HepG2 (cell line): ENCODE results near the gene ESPN. TPM values are rescaled to one million over a fixed set of nuclear protein-coding genes. Genes with fewer than 3 reads are reported as not detected.

Source experiments
- ATAC-seq: fragments of 200-7000 bp; cut with Tn5 transposase; 3 replicates; pipeline ENCODE4 v1.9.1; 2020; ENCODE audit warnings: mild to moderate bottlenecking, moderate library complexity
- BruUV-seq: library from RNA; stranded (reverse); fragments of 400-500 nt; replicated peaks from 2 replicates; lab custom pipeline; 2021; lab: Mats Ljungman, UMichigan
- CTCF ChIA-PET: fragments of 300-600 bp; formaldehyde crosslinking; extraction: SDS; loops from one replicate; lab custom pipeline; 2021; ENCODE audit warnings: low total read pairs, inconsistent platforms, low intra/inter-chr PET ratio; lab: Yijun Ruan, JAX
- POLR2A ChIA-PET: fragments of 350-600 bp; sonication (Branson Sonifier 250); formaldehyde crosslinking; loops from one replicate; lab custom pipeline; 2020; ENCODE audit warnings: antibody characterized with exemption, inconsistent platforms; lab: Yijun Ruan, JAX
- DNase-seq: peaks from one replicate; pipeline ENCODE4 v3.0.0-alpha.2; 2015; ENCODE audit warnings: low spot score
- FAIRE-seq: peaks from 3 replicates; lab custom pipeline; 2011; peaks lifted over from hg19 to GRCh38; lab: Jason Lieb, UNC
- H2AFZ ChIP-seq: one replicate; pipeline ENCODE4 v1.6.1; 2011; ENCODE audit warnings: low read length, inconsistent platforms
- H3K27ac ChIP-seq: fragments of 300-600 bp; 3 replicates; pipeline ENCODE4 v1.8.0; 2011; ENCODE audit warnings: mixed run types, mild to moderate bottlenecking, mixed read lengths, low read length, inconsistent platforms; ENCODE audit not compliant: insufficient read depth; ENCODE audit errors: extremely low read length
- H3K27me3 ChIP-seq, 2 experiments: fragments of 200-600 bp in 1 of 2; 2 replicates in 1 of 2; 3 replicates in 1 of 2; pipeline versions ENCODE4 v1.6.0 to v1.8.0; 2011; ENCODE audit warnings: low read length in 2 of 2, mild to moderate bottlenecking in 2 of 2, moderate library complexity in 2 of 2, inconsistent platforms in 1 of 2; ENCODE audit not compliant: insufficient read depth in 2 of 2, control insufficient read depth in 1 of 2
- H3K36me3 ChIP-seq, 2 experiments: fragments of 200-600 bp in 1 of 2; replicated peaks in 1 of 2; 2 replicates in 1 of 2; 3 replicates in 1 of 2; pipeline versions ENCODE4 v1.5.1 to v1.8.0; 2011; ENCODE audit warnings: low read length in 2 of 2, inconsistent platforms in 1 of 2; ENCODE audit not compliant: insufficient read depth in 2 of 2, control insufficient read depth in 1 of 2
- H3K4me1 ChIP-seq: 2 replicates; pipeline ENCODE4 v1.5.1; 2012; ENCODE audit warnings: low read length, inconsistent platforms; ENCODE audit not compliant: insufficient read depth
- H3K4me2 ChIP-seq: 2 replicates; pipeline ENCODE4 v1.6.0; 2011; ENCODE audit warnings: low read depth, low read length, inconsistent platforms
- H3K4me3 ChIP-seq, 3 experiments: fragments of 200-600 bp in 1 of 3; sonication (generic), shearing (Covaris generic) in 1 of 3; replicated peaks in 1 of 3; 2 replicates each; pipeline ENCODE4 v1.5.1; 2011 to 2016; ENCODE audit warnings: low read length in 3 of 3, inconsistent platforms in 2 of 3, low read depth in 2 of 3, mild to moderate bottlenecking in 2 of 3, control low read depth in 1 of 3, mixed read lengths in 1 of 3; ENCODE audit not compliant: insufficient read depth in 1 of 3
- H3K79me2 ChIP-seq: one replicate; pipeline ENCODE4 v1.6.1; 2011; ENCODE audit warnings: low read length, inconsistent platforms; ENCODE audit not compliant: insufficient read depth
- H3K9ac ChIP-seq: 2 replicates; pipeline ENCODE4 v1.6.0; 2011; ENCODE audit warnings: mild to moderate bottlenecking, low read depth, low read length, inconsistent platforms; ENCODE audit not compliant: insufficient read depth
- H3K9me3 ChIP-seq: 2 replicates; pipeline ENCODE4 v1.5.1; 2012; ENCODE audit warnings: mild to moderate bottlenecking, low read length
- H4K20me1 ChIP-seq: 2 replicates; pipeline ENCODE4 v1.6.0; 2011; ENCODE audit warnings: inconsistent platforms, mild to moderate bottlenecking, low read length, moderate library complexity; ENCODE audit not compliant: insufficient read depth
- BCL6 ChIP-seq: IDR thresholded peaks from 2 replicates; pipeline ENCODE4 v1.6.1; 2016; ENCODE audit warnings: missing genetic modification reagents, missing compliant biosample characterization
- CENPBD1 ChIP-seq: sonication (generic); formaldehyde crosslinking; IDR thresholded peaks from 2 replicates; pipeline ENCODE4 v1.8.0; 2022; ENCODE audit warnings: missing genetic modification reagents, low read depth, mild to moderate bottlenecking, borderline replicate concordance
- FLYWCH1 ChIP-seq: sonication (generic); formaldehyde crosslinking; IDR thresholded peaks from 2 replicates; pipeline ENCODE4 v1.8.1; 2023; ENCODE audit warnings: mild to moderate bottlenecking, missing genetic modification reagents
- GATAD2A ChIP-seq: IDR thresholded peaks from 2 replicates; pipeline ENCODE4 v1.6.1; 2016
- HMGXB4 ChIP-seq, 2 experiments: sonication (generic) in 1 of 2; formaldehyde crosslinking in 1 of 2; IDR thresholded peaks; 2 replicates each; pipeline versions ENCODE4 v1.4.0 to v1.6.1; 2018 to 2020; ENCODE audit warnings: missing genetic modification reagents in 2 of 2, borderline replicate concordance in 1 of 2, low read depth in 1 of 2, mild to moderate bottlenecking in 1 of 2, missing biosample characterization in 1 of 2
- HOXA7 ChIP-seq: sonication (generic); formaldehyde crosslinking; IDR thresholded peaks from 2 replicates; pipeline ENCODE4 v1.8.1; 2022; ENCODE audit warnings: mild to moderate bottlenecking, missing genetic modification reagents, moderate library complexity
- KDM2A ChIP-seq: sonication (generic); formaldehyde crosslinking; IDR thresholded peaks from 2 replicates; pipeline ENCODE4 v1.4.0; 2020; ENCODE audit warnings: low read depth, missing genetic modification reagents, borderline replicate concordance
- MIER2 ChIP-seq: IDR thresholded peaks from 2 replicates; pipeline ENCODE4 v1.6.1; 2016; ENCODE audit warnings: missing biosample characterization, missing genetic modification reagents
- MYPOP ChIP-seq: sonication (generic); formaldehyde crosslinking; IDR thresholded peaks from 2 replicates; pipeline ENCODE4 v1.8.1; 2023; ENCODE audit warnings: mild to moderate bottlenecking, moderate library complexity, missing genetic modification reagents
- NR2F6 ChIP-seq, 2 experiments: IDR thresholded peaks; 2 replicates each; pipeline ENCODE4 v1.6.1; 2016; ENCODE audit warnings: antibody characterized with exemption in 1 of 2, mild to moderate bottlenecking in 1 of 2
- PATZ1 ChIP-seq: sonication (generic); formaldehyde crosslinking; IDR thresholded peaks from 2 replicates; pipeline ENCODE4 v1.4.0; 2020; ENCODE audit warnings: missing genetic modification reagents
- SCMH1 ChIP-seq: sonication (generic); formaldehyde crosslinking; IDR thresholded peaks from 2 replicates; pipeline ENCODE4 v1.9.0; 2021; ENCODE audit warnings: missing genetic modification reagents, mild to moderate bottlenecking, borderline replicate concordance
- SMARCC2 ChIP-seq: fragments of 450-650 bp; IDR thresholded peaks from 2 replicates; pipeline ENCODE4 v1.6.1; 2017; ENCODE audit warnings: antibody characterized with exemption, mild to moderate bottlenecking
- TAF15 ChIP-seq: fragments of 200-400 bp; formaldehyde crosslinking; IDR thresholded peaks from one replicate; pipeline ENCODE4 v1.6.1; 2018; ENCODE audit warnings: mild to moderate bottlenecking, low read depth, low read length; ENCODE audit not compliant: poor library complexity, severe bottlenecking
- TGIF2 ChIP-seq: IDR thresholded peaks from 2 replicates; pipeline ENCODE4 v1.6.1; 2016; ENCODE audit warnings: control low read depth, missing compliant biosample characterization
- XRCC5 ChIP-seq: fragments of 200-400 bp; formaldehyde crosslinking; optimal IDR thresholded peaks from 2 replicates; pipeline ENCODE3; 2017; ENCODE audit warnings: mild to moderate bottlenecking, low read length
- ZEB1 ChIP-seq: IDR thresholded peaks from 2 replicates; pipeline ENCODE4 v1.6.1; 2012; ENCODE audit warnings: mild to moderate bottlenecking, low read depth, inconsistent platforms; ENCODE audit not compliant: insufficient replicate concordance
- ZNF510 ChIP-seq: sonication (generic); formaldehyde crosslinking; IDR thresholded peaks from 2 replicates; pipeline ENCODE4 v1.4.0; 2020; ENCODE audit warnings: low read depth, mild to moderate bottlenecking, missing genetic modification reagents
- WGBS: methylation state at CpG from one replicate; pipeline ENCODE4 v1.1.6; 2017; ENCODE audit warnings: low lambda C conversion rate; 5-methylcytosine and 5-hydroxymethylcytosine counted together
- in situ Hi-C: cut with HindIII; loops from 2 replicates; pipeline ENCODE4 v1.10.0; 2017; ENCODE audit warnings: low pct_unique_long_range_greater_than_20kb; ENCODE audit not compliant: extremely low pct_ligation_motif_present
- intact Hi-C: fragments of 100-400 bp; cut with micrococcal nuclease; formaldehyde crosslinking; loops from one replicate; pipeline ENCODE4 v1.10.0; 2022; ENCODE audit not compliant: unreplicated experiment
- polyA plus RNA-seq, 8 experiments: library from polyadenylated mRNA; depleted of rRNA in 3 of 8; stranded (reverse) in 7 of 8; unstranded in 1 of 8; fragments of >200 nt; fragmentation: Illumina TruSeq in 4 of 8; extraction: Trizol in 4 of 8; gene quantifications; 2 replicates each; pipeline versions ENCODE4 v1.2.1 to v1.2.3, GENCODE V29; 2011 to 2016; ENCODE audit warnings: low read depth in 4 of 8, missing spikeins in 1 of 8, mixed read lengths in 1 of 8; ENCODE audit not compliant: insufficient read depth in 1 of 8
- total RNA-seq, 5 experiments: library from RNA; depleted of rRNA; stranded (reverse); fragments of >200 nt; fragmentation: Illumina TruSeq; extraction: Trizol; gene quantifications; 2 replicates each; pipeline ENCODE4 v1.2.3, GENCODE V29; 2016; ENCODE audit warnings: low read depth in 1 of 5

Gene ESPN
- total and polyA plus RNA-seq, 2 of the 13 experiments (the other 11 are each of a cell fraction or from before 2014, with no cell fraction given): 48.6 to 54.2 TPM

GRCh38 chr1:6423321-6423999, 1.1 kb upstream of the ESPN start:
- H2AFZ ChIP-seq: no peak overlapping the region
- intact Hi-C loops (no loop called here), in situ Hi-C loops (no loop called here)
- ATAC-seq: peak; percentile 75
- H3K9me3 ChIP-seq: no peaks in the 10 kb centered on the region
- CTCF ChIA-PET: interaction anchor here (1.6 kb wide), 1 partner anchor 14 kb away, joined by 12 read pairs; no protein-coding TSS in a partner anchor
- BruUV-seq: no TSS peak
- H3K27ac ChIP-seq: no peak overlapping the region
- peaks cover 43% of the 10 kb centered on the region for H3K4me1 ChIP-seq
- peaks cover 41 to 90% of the 10 kb centered on the region in 2 experiments for H3K27me3 ChIP-seq
- H3K79me2 ChIP-seq: no peaks in the 10 kb centered on the region
- no peak overlapping the region for H3K9ac ChIP-seq
- POLR2A ChIA-PET: interaction anchor here (0.7 to 1.7 kb wide), 6 partner anchors 9 to 181 kb away, joined by 3 to 4 read pairs (median 3); no protein-coding TSS in a partner anchor
- peak overlapping the region in 1 of 3 experiments; percentile 46; a peak in 1 of 6 replicates for H3K4me3 ChIP-seq
- DNase-seq: no peak
- WGBS: 13% methylated on average over 6 of the region's 24 CpGs
- peak; percentile 44 for FAIRE-seq
- H4K20me1 ChIP-seq: no peaks in the 10 kb centered on the region; the same call in 1 of the 2 replicates
- H3K36me3 ChIP-seq: no peaks in the 10 kb centered on the region
- H3K4me2 ChIP-seq: peak overlapping the region; percentile 52
- no peak for TF ChIP-seq HOXA7 (CRISPR knock-in tag)
- TF ChIP-seq ZEB1: peak; percentile 95
- TF ChIP-seq MYPOP (CRISPR knock-in tag): 0 out of 2 replicates have a peak, but pooled peaks have one; percentile 53
- no peak for TF ChIP-seq SMARCC2
- peak; percentile 88 for TF ChIP-seq XRCC5
- TF ChIP-seq GATAD2A: peak; percentile 21; the same call in 1 of the 2 replicates
- no peak for TF ChIP-seq FLYWCH1 (CRISPR knock-in tag)
- no peak for TF ChIP-seq CENPBD1 (CRISPR knock-in tag)
- no peak for TF ChIP-seq SCMH1 (CRISPR knock-in tag)
- TF ChIP-seq KDM2A (CRISPR knock-in tag): peak; percentile 54; the same call in 1 of the 2 replicates
- TF ChIP-seq ZNF510 (CRISPR knock-in tag): no peak
- TF ChIP-seq BCL6 (CRISPR knock-in tag): peak; percentile 51; the same call in 1 of the 2 replicates
- no peak for TF ChIP-seq TGIF2 (CRISPR knock-in tag)
- TF ChIP-seq NR2F6 (IDR thresholded peaks at IDR 0.05): no peak
- TF ChIP-seq NR2F6 (CRISPR knock-in tag; IDR thresholded peaks at IDR 0.05): peak; percentile 40; the same call in 1 of the 2 replicates
- TF ChIP-seq PATZ1: 0 out of 2 replicates have a peak, but pooled peaks have one; percentile 20
- 0 out of 2 replicates have a peak, but pooled peaks have one; percentile 30 for TF ChIP-seq MIER2 (CRISPR knock-in tag)
- TF ChIP-seq HMGXB4 (CRISPR knock-in tag; IDR thresholded peaks at IDR 0.05; ENCODE audit: borderline replicate concordance in 1 of 2, low read depth in 1 of 2): peak; percentile 51 to 52; a peak in 1 of 4 replicates
- TF ChIP-seq TAF15: no peak
